Frontal cortex (tissue), 4 donors: ENCODE results near the gene MTREX. TPM values are rescaled to one million over a fixed set of nuclear protein-coding genes. Genes with fewer than 3 reads are reported as not detected.

ENCODE experiments used
- DNase-seq, 2 donors: peaks; one replicate each; pipeline ENCODE4 v3.0.0; 2012; ENCODE audit warnings: low spot score in 2 of 2
- FAIRE-seq: peaks from 2 replicates; lab custom pipeline; 2012; peaks lifted over from hg19 to GRCh38; lab: Jason Lieb, UNC
- total RNA-seq: library from RNA; depleted of rRNA; stranded (reverse); fragments of >200 nt; gene quantifications from one replicate; pipeline ENCODE4 v1.2.3, GENCODE V29; 2014
- donor health status: control.
- donor health status: control.
- donor health status: control.

Gene MTREX
- total RNA-seq, 1 donor from 2014 or later, result 125 TPM

- FAIRE-seq (no peak), DNase-seq (no peak)
Measured at GRCh38 chr5:55456216-55456895, 148.6 kb downstream of the MTREX start.

- no peak for FAIRE-seq
- DNase-seq, result no peak
Measured at GRCh38 chr5:55459572-55459971, 151.8 kb downstream of the MTREX start.

- FAIRE-seq, result peak; percentile 43
Measured at GRCh38 chr5:55463613-55464012, 155.8 kb downstream of the MTREX start.

GRCh38 chr5:55467862-55468551 is 160.2 kb downstream of the MTREX start:
- no peak for FAIRE-seq

More at GRCh38 chr5:55463613-55464012, 155.8 kb downstream of the MTREX start:
- DNase-seq, result no peak

GRCh38 chr5:55469839-55470238 is 162.1 kb downstream of the MTREX start:
- no peak for FAIRE-seq
- DNase-seq, result no peak

More at GRCh38 chr5:55467862-55468551, 160.2 kb downstream of the MTREX start:
- DNase-seq, result no peak

GRCh38 chr5:55470282-55470681 is 162.5 kb downstream of the MTREX start:
- FAIRE-seq (no peak), DNase-seq (no peak)

GRCh38 chr5:55471468-55471867 is 163.7 kb downstream of the MTREX start:
- FAIRE-seq (no peak), DNase-seq (no peak)

- no peak for FAIRE-seq
- DNase-seq, result no peak
Measured at GRCh38 chr5:55472642-55473041, 164.9 kb downstream of the MTREX start.

Other genes with a start within 250 kb of the MTREX start
- gene GZMA, start 205.3 kb upstream of the MTREX start, total RNA-seq, result 0.41 TPM
- 1.2 TPM for gene GPX8, start 147.8 kb upstream of the MTREX start, total RNA-seq
- gene CDC20B, start 134.8 kb upstream of the MTREX start, total RNA-seq, result not detected
- not detected for gene MCIDAS, start 80.7 kb upstream of the MTREX start, total RNA-seq
- not detected for gene CCNO, start 74.4 kb upstream of the MTREX start, total RNA-seq
- 60.7 TPM for gene DHX29, start 295 bp upstream of the MTREX start, total RNA-seq
- 25.7 TPM for gene PLPP1, start 227.0 kb downstream of the MTREX start, total RNA-seq